Right atrium auricular region (tissue), 2 donors: ENCODE results near the gene SPSB1. TPM values are rescaled to one million over a fixed set of nuclear protein-coding genes. Genes with fewer than 3 reads are reported as not detected.

Experiments
- DNase-seq: peaks from one replicate; pipeline ENCODE4 v3.0.0-alpha.2; 2019; ENCODE audit warnings: low spot score
- H3K27ac ChIP-seq, 2 donors: fragments of 200-600 bp; sonication (generic); 1 replicate in 1 of 2; 2 replicates in 1 of 2; pipeline ENCODE4 v1.5.1; 2016 to 2019
- H3K27me3 ChIP-seq, 2 donors: fragments of 200-600 bp; sonication (generic); one replicate each; pipeline versions ENCODE4 v1.5.1 to v1.6.0; 2017 to 2019
- H3K36me3 ChIP-seq: fragments of 200-600 bp; sonication (generic); one replicate; pipeline ENCODE4 v1.5.1; 2016
- H3K4me1 ChIP-seq, 2 donors: fragments of 200-600 bp; sonication (generic); one replicate each; pipeline versions ENCODE4 v1.5.1 to v1.6.0; 2017 to 2019
- H3K4me3 ChIP-seq, 2 donors: fragments of 200-600 bp; sonication (generic); 1 replicate in 1 of 2; 2 replicates in 1 of 2; pipeline ENCODE4 v1.5.1; 2017 to 2019; ENCODE audit warnings: mild to moderate bottlenecking in 1 of 2, moderate library complexity in 1 of 2
- H3K9me3 ChIP-seq, 2 donors: fragments of 200-600 bp; sonication (generic); one replicate each; pipeline ENCODE4 v1.5.1; 2019
- total RNA-seq, 2 donors: library from RNA; depleted of rRNA; stranded (reverse); fragments of >200 nt; gene quantifications; one replicate each; pipeline ENCODE4 v1.1.0, GENCODE V29; 2016
- TF ChIP-seq, protein P1 (sequence below), 2 donors: fragments of 200-600 bp; sonication (generic); IDR thresholded peaks; one replicate each; pipeline ENCODE4 v1.5.1; 2019; ENCODE audit warnings: antibody characterized with exemption in 2 of 2

Gene SPSB1
- total RNA-seq, 2 donors from 2014 or later = 20.1 to 20.8 TPM

DNA sequence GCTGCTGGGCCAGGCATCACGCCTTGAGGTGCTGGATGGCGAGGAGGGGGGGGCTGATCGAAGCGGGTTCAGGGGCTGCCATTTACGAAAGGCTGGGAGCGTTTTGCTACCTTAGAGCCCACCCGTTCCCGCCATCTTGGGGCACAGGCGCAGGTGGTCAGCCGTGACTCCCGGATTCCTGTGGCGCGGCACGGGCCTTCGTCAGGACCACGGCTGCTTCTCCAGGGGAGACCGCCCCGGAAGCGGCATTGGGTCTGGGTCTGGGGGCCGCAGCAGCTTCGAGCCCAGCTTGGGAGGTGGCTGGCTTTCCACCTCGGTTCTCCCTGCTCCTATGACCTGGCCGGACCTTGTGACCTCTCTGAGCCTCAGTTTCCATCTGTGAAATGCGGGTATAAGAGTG lies 23.8 kb downstream of the SPSB1 start:
- no peaks in the 10 kb centered on the region for H3K9me3 ChIP-seq
- TF ChIP-seq, protein P1, sequence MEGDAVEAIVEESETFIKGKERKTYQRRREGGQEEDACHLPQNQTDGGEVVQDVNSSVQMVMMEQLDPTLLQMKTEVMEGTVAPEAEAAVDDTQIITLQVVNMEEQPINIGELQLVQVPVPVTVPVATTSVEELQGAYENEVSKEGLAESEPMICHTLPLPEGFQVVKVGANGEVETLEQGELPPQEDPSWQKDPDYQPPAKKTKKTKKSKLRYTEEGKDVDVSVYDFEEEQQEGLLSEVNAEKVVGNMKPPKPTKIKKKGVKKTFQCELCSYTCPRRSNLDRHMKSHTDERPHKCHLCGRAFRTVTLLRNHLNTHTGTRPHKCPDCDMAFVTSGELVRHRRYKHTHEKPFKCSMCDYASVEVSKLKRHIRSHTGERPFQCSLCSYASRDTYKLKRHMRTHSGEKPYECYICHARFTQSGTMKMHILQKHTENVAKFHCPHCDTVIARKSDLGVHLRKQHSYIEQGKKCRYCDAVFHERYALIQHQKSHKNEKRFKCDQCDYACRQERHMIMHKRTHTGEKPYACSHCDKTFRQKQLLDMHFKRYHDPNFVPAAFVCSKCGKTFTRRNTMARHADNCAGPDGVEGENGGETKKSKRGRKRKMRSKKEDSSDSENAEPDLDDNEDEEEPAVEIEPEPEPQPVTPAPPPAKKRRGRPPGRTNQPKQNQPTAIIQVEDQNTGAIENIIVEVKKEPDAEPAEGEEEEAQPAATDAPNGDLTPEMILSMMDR (IDR thresholded peaks at IDR 0.05) = no peak
- no peak overlapping the region for H3K4me3 ChIP-seq
- H3K27me3 ChIP-seq = no peaks in the 10 kb centered on the region
- peaks cover 4% of the 10 kb centered on the region for H3K36me3 ChIP-seq
- H3K4me1 ChIP-seq = peaks cover 0 to 76% of the 10 kb centered on the region in 2 donors
- H3K27ac ChIP-seq = no peak overlapping the region
- no peak for DNase-seq

DNA sequence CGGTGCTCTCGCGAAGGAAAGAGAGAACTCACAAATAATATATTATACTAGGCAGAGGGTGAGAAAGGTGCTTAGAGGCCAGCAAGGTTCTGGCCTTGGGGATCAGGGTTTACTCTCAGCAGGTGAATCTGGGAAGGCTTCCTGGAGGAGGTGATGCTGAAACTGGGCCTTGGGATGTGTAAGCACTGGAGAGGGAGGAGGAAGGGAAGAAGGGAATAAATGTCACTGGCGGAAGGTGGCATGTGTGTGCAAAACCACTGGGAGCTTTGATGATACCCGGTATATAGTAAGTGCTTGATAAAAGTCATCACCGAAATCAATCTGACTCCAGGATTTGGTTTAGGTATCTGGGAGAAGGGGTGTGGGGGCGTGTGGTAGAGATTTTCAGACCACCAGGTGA lies 24.4 kb downstream of the SPSB1 start:
- H3K36me3 ChIP-seq = peaks cover 4% of the 10 kb centered on the region
- TF ChIP-seq, protein P1 (IDR thresholded peaks at IDR 0.05) = no peak
- no peak overlapping the region for H3K4me3 ChIP-seq
- no peak for DNase-seq
- no peaks in the 10 kb centered on the region for H3K27me3 ChIP-seq
- peaks cover 0 to 76% of the 10 kb centered on the region in 2 donors for H3K4me1 ChIP-seq
- H3K27ac ChIP-seq = no peak overlapping the region
- no peaks in the 10 kb centered on the region for H3K9me3 ChIP-seq

DNA sequence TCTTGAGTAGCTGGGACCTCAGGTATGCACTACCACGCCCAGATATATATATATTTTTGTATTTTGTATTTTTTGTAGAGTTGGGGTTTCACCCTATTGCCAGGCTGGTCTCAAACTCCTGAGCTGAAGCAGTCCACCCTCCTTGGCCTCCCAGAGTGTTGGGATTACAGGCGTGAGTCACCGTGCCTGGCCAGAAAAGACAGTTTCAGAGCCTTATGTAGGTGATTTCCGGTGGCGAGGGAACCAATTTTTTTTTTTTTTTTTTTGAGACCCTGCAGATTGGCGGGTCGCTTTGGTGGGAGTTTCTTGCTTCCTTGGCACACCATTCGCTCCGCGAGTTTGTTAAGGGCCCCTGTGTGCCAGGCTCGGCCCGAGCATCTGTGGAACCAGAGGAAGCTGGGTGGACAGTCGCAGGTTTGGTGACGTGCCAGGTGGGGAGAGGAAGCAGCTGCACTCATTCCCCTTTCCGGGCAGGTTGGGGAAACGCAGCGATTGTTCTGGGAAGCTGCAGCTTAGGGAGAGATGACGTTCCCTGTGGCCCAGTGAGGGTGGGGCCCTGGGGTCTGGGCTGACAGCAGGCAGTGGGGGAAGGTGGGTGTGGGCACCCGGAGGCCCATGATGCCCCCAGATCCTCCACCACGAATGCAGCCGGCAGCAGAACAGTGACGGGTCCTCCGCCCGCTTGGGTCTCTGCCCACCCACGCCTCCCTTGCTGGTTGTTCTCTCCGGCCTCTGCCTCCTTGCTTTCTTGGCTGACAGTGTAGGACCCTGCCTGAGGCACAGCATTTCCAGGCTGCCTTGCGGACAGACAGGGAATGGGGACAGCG lies 25.1 kb downstream of the SPSB1 start:
- TF ChIP-seq, protein P1 (IDR thresholded peaks at IDR 0.05) = no peak
- Histone ChIP-seq H3K27ac (peak overlapping the region in 1 of 2 donors; percentile 11), H3K4me3 (no peak overlapping the region), H3K36me3 (peaks cover 4% of the 10 kb centered on the region), H3K27me3 (no peaks in the 10 kb centered on the region), H3K9me3 (no peaks in the 10 kb centered on the region), H3K4me1 (peaks cover 0 to 82% of the 10 kb centered on the region in 2 donors)
- no peak for DNase-seq

DNA sequence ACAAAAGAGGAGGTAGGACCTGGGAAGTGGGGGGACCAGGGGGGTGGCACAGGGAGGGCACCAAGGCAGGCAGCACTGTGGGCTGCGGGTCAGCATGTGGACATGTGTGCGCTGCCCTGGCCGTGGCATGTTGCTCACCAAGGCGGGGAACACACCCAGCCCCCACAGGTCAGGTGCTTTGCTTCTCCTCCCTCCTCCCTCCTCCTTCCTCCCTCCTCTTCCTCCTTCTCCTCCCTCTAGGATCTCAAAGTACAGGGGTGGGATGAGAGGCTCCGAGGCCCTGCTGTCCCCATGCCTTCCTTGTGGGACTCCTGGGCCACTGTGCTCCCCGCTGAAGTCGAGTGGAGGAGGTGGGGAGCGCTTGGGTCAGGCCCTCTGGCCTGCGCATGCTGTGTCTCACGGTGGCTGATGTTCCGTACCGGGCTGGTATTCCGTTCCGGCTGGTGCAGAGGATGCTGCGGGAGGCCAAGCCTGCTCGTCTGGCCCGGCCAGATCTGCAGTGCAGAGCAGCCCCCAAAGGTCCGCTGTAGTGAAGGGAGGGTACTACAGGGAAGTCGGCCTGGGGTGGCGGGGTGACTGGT lies 26.6 kb downstream of the SPSB1 start:
- TF ChIP-seq, protein P1 (IDR thresholded peaks at IDR 0.05) = no peak
- DNase-seq = no peak
- Histone ChIP-seq H3K9me3 (no peaks in the 10 kb centered on the region), H3K4me3 (no peak overlapping the region), H3K4me1 (peaks cover 0 to 88% of the 10 kb centered on the region in 2 donors), H3K27me3 (no peaks in the 10 kb centered on the region), H3K27ac (no peak overlapping the region), H3K36me3 (peaks cover 4% of the 10 kb centered on the region)

DNA sequence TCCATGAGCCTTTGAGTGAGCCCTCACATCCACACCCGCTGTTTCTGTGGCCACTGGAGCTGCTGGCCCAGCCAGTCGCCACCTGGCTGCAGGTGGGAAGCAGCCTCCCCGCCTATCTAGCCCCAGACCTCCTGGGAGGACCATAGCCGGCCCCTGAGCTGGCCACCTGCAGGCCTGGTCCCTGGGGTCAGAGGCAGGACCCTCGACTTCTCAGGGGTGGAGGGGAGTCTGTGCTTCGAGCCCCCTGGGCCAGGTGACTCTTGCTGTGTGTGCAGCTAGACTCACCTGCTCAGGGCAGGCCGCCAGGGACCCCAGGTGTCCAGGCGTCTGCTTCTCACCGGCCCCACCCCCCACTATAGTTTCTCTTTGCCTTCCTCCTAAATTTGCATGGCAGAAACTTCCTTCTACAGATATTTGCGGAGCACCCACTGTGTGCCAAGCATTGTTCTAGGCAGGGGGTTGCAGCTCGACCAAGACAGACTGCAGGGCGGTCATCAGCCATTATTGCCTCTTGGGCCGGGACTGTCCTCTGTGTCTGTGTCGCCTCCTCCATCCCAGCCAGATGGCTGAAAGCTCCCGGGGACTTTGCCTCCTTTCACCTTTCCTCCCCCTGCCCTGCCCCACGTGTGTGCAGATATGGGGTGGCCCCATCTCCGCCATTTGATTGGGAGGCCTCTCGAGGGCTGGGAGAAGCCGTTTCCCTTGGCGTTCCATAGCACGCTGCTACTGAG lies 27.3 kb downstream of the SPSB1 start:
- DNase-seq = no peak
- Histone ChIP-seq H3K27ac (no peak overlapping the region), H3K27me3 (no peaks in the 10 kb centered on the region), H3K4me3 (no peak overlapping the region), H3K4me1 (peaks cover 0 to 93% of the 10 kb centered on the region in 2 donors), H3K9me3 (no peaks in the 10 kb centered on the region), H3K36me3 (peaks cover 4% of the 10 kb centered on the region)
- TF ChIP-seq, protein P1 (IDR thresholded peaks at IDR 0.05) = no peak
